Measurements from ENCODE around the gene BSN.
"Not testable (repeated sequence)": the region's sequence is repeated elsewhere in the genome, so short reads cannot be mapped to it uniquely, and the experiment has no call there.

Gene BSN

DNA sequence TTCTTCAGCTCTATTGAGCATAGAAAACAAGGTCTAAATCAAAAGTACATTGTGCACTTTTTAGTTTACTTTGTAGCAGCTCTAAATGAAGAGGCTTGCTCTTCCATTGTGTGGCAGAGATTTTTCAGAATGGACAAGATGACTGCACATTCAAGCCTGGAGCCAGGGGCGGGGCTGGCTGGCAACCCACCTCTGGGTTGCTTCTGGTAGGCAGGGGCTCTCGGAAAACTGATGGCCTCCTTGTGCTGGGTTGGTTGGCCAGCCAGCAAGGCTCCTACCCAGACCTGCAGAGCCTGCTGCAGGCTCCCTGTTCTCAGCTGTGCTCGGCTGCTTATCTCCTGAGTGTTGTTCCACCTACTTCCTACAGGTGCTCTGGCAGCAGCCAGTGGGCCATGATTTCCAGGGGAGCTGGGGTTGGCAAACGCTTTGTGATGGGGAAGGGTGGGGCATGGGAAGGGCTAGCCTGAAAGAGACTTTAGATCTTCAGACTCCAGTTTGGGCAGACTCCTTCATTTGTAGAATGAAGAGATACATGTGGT lies 8.8 kb downstream of the BSN start:
- Mint-ChIP-seq H3K4me1 (ENCODE audit: low read depth) (no peaks in the 10 kb centered on the region), H3K36me3 (ENCODE audit: low read depth) (no peaks in the 10 kb centered on the region), H3K27me3 (peaks cover 21% of the 10 kb centered on the region), H3K4me3 (no peak overlapping the region), H3K27ac (no peak overlapping the region), H3K9me3 (no peaks in the 10 kb centered on the region)

DNA sequence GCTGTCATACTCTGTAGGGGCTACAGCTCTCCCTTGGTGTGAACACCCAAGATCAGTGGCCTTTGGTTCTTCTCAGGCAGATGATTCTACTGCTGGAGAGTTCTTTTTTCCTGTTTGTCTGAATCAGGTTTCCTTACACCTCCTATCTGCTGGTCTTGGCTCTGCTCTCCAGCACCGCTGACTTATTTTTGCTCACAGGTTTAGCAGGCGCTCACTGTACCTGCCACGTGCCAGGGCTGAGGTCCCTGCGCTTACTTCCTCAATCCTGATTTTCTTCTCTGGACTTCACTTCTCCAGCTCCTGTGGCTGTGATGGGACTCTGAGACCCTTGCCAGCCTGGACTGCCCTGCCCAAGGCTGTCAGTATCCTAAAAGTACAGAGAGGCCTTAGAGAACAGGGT lies 9.5 kb downstream of the BSN start:
- no peak overlapping the region for H3K4me3 Mint-ChIP-seq
- H3K36me3 Mint-ChIP-seq (ENCODE audit: low read depth): no peaks in the 10 kb centered on the region
- no peaks in the 10 kb centered on the region for H3K4me1 Mint-ChIP-seq (ENCODE audit: low read depth)
- no peaks in the 10 kb centered on the region for H3K9me3 Mint-ChIP-seq
- no peak overlapping the region for H3K27ac Mint-ChIP-seq
- peaks cover 15% of the 10 kb centered on the region for H3K27me3 Mint-ChIP-seq

DNA sequence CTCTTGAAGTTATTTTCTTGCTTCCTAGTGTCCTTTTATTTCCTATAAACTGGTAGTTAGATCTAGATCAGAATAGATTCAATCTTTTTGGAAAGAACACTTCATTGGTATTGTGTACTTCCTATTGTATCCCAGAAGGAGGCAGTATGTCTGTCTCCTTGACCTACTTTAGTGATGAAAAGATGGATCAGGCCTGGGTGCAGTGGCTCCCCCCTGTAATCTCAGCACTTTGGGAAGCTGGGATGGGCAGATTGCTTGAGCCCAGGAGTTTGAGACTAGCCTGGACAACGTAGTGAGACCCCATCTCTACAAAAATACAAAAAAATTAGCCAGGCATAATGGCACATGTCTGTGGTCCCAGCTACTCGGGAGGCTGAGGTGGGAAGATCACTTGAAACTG lies 12.0 kb downstream of the BSN start:
- Mint-ChIP-seq H3K9me3 (no peaks in the 10 kb centered on the region), H3K4me3 (no peak overlapping the region), H3K4me1 (ENCODE audit: low read depth) (no peaks in the 10 kb centered on the region), H3K36me3 (ENCODE audit: low read depth) (no peaks in the 10 kb centered on the region), H3K27me3 (peaks cover 8% of the 10 kb centered on the region), H3K27ac (no peak overlapping the region)

DNA sequence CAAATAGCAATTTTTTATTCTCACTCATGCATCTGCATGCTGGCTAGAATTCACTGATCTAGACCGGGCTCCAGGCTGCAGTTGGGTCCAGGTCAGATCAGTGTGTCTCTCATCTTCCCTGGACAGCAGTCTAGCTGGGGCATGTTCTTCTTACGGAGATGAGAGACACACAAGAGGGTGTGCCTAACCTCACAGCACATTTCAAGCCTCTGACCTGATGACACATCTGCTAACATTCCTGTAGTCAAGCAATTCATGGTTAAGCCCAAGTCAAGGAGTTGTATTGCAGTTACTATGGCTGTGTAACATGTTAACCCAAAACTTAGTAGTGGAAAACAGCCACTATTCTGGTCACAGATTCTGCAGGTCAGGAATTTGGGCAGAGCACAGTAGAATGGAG lies 13.1 kb downstream of the BSN start:
- H3K9me3 Mint-ChIP-seq: no peaks in the 10 kb centered on the region
- H3K27me3 Mint-ChIP-seq: peaks cover 6% of the 10 kb centered on the region
- no peak overlapping the region for H3K27ac Mint-ChIP-seq
- H3K4me3 Mint-ChIP-seq: no peak overlapping the region
- H3K36me3 Mint-ChIP-seq (ENCODE audit: low read depth): no peaks in the 10 kb centered on the region
- no peaks in the 10 kb centered on the region for H3K4me1 Mint-ChIP-seq (ENCODE audit: low read depth)

DNA sequence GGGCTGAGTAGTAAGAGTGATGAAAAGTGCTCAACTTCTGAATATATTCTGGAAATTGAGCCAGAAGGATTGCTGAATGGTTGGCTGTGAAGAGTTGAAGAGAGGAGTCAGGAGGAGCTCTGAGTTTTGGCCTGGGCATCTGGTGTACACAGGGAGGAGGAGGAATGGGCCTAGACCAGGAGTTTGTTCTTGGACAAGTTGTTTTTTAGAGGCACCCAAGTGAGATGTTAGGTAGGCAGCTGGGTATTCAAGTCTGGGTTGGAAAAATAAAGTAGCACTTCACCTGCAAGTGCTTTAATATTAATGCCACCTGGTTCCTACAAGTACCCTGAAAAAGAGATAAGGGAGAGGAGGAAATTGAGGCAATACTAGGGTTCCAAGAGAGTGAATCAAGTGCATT lies 14.7 kb downstream of the BSN start:
- peaks cover 4% of the 10 kb centered on the region for H3K27me3 Mint-ChIP-seq
- no peaks in the 10 kb centered on the region for H3K4me1 Mint-ChIP-seq (ENCODE audit: low read depth)
- no peaks in the 10 kb centered on the region for H3K36me3 Mint-ChIP-seq (ENCODE audit: low read depth)

DNA sequence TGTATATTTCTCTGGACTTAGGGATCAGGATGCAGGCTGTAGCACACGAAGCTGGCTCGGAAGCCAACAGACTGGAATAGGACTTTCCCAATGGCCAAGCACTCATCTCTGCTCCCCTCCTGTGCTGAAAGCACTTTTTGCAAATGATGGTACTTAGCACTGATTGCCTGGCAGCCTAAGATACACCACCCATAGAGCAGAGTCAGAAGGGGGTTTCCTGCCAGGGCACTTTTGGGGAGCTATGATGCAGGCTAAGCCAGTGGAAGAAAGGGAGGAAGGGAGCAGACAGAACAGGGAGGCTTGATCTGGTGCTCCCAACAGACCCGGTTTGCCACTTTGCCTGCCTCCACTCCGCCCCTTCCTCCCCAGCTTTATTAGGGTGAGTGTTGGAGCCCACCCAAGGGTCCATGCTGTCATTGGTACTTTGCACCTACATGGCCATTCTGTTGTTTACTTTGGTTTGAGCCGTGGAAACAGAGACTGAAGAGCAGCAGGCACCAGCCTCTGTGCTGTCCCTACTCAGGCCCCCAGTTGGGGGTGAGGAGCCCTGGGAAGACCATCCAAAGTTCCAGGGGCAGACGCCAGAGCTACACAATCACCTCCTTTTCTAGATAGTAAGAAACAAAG lies 15.9 kb downstream of the BSN start:
- Mint-ChIP-seq H3K36me3 (ENCODE audit: low read depth) (no peaks in the 10 kb centered on the region), H3K4me1 (ENCODE audit: low read depth) (no peaks in the 10 kb centered on the region), H3K4me3 (no peak overlapping the region), H3K9me3 (no peaks in the 10 kb centered on the region), H3K27ac (no peak overlapping the region), H3K27me3 (peaks cover 4% of the 10 kb centered on the region)

More for the DNA sequence above, 14.7 kb downstream of the BSN start:
- H3K27ac Mint-ChIP-seq: no peak overlapping the region
- H3K4me3 Mint-ChIP-seq: no peak overlapping the region
- H3K9me3 Mint-ChIP-seq: no peaks in the 10 kb centered on the region

DNA sequence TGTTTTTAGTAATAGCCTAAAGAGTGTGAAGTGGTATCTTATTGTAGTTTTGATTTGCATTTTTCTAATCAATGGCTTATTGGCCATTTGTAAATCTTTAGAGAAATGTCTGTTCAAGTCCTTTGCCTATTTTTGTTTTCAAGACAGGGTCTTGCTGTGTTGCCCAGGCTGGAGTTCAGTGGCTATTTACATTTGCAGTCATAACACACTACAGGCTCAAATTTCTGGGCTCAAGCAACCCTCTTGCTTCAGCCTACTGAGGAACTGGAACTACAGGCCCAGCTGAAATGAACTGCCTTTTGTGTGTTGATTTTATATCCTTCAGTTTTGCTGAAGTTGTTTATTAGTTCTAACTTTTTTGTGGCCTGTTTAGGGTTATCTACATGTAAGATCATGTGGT lies 27.9 kb downstream of the BSN start:
- no peaks in the 10 kb centered on the region for H3K4me1 Mint-ChIP-seq (ENCODE audit: low read depth)
- no peaks in the 10 kb centered on the region for H3K9me3 Mint-ChIP-seq
- H3K27me3 Mint-ChIP-seq: peaks cover 6% of the 10 kb centered on the region
- no peak overlapping the region for H3K27ac Mint-ChIP-seq
- H3K36me3 Mint-ChIP-seq (ENCODE audit: low read depth): no peaks in the 10 kb centered on the region
- H3K4me3 Mint-ChIP-seq: no peak overlapping the region

DNA sequence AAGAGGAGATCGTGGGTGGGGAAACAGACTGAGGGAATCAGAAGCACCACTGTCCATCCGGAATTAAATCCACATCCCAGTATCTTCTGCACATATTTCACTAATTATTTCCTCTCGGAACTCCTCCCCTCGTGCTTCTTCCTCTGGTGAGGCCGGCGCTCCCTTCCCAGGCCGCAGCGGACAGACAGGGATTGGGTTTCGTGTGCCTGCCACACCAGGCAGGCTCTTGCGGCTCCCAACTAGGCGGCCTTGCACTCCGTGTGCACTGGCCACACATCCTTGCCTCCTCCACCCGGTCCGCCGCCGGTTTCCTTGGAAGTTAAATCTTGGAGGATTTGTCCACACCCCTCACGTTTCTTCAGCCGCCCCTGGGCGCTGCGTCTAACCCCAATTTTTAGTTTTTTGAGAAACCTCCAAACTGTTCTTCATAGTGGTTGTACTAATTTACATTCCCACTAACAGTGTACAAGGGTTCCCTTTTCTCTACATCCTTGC lies 31.0 kb downstream of the BSN start:
- peaks cover 11% of the 10 kb centered on the region for H3K27me3 Mint-ChIP-seq
- H3K27ac Mint-ChIP-seq; H3K36me3 Mint-ChIP-seq (ENCODE audit: low read depth); H3K9me3 Mint-ChIP-seq; H3K4me3 Mint-ChIP-seq; H3K4me1 Mint-ChIP-seq (ENCODE audit: low read depth): not testable (repeated sequence)

DNA sequence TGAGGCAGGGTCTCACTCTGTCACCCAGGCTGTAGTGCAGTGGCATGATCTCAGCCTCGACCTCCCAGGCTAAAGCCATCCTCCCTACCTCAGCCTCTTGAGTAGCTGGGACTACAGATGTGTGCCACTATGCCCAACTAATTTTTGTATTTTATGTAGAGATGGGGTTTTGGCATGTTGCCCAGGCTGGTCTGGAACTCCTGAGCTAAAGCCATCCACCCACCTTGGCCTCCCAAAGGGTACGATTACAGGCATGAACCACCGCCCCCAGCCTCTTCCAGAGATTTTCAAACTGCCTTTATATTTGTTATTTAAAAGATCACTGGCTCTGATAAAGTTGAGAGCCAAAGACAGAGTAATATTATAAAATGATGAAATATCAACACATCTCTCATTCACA lies 37.3 kb downstream of the BSN start:
- Mint-ChIP-seq H3K27ac (no peak overlapping the region), H3K27me3 (peaks cover 11% of the 10 kb centered on the region), H3K36me3 (ENCODE audit: low read depth) (no peaks in the 10 kb centered on the region), H3K9me3 (no peaks in the 10 kb centered on the region), H3K4me3 (no peak overlapping the region), H3K4me1 (ENCODE audit: low read depth) (no peaks in the 10 kb centered on the region)

DNA sequence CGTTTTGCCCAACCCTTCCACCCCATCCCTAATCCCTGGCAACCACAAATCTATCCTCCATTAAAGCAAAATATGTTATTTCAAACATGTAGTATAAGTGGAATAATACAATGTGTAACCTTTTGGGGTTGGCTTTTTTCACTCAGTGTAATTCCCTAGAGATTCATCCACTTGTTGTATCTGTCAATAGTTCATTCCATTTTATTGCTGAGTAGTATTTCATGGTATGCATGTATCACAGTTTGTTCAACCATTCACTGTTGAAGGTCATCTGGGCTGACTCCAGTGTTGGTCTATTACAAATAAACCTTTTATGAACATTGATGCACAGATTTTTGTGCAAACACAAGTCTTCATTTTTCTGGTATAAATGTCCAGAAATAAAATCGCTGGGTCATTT lies 38.8 kb downstream of the BSN start:
- H3K4me1 Mint-ChIP-seq (ENCODE audit: low read depth): no peaks in the 10 kb centered on the region
- no peaks in the 10 kb centered on the region for H3K9me3 Mint-ChIP-seq
- H3K36me3 Mint-ChIP-seq (ENCODE audit: low read depth): no peaks in the 10 kb centered on the region
- H3K27me3 Mint-ChIP-seq: no peaks in the 10 kb centered on the region
- no peak overlapping the region for H3K4me3 Mint-ChIP-seq
- no peak overlapping the region for H3K27ac Mint-ChIP-seq

DNA sequence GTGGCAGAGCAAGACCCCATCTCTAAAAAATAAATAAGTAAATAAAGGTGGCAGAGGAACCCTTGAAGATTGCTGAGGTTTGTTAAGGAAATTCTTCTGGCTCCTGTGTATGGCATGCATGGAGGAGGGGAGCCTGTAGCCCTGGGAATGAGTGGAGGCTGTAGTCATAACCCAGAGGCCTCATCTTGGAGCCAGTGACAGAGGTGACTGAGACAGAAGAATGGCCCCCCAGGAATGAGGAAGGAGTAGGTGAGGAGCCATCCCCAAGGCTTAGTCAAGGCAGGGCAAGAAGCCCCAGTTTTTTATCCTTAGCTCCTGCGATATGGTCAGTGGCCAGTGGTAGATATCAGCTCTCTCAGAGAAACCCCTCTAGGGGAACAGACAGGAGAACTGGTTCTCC lies 46.5 kb downstream of the BSN start:
- H3K36me3 Mint-ChIP-seq (ENCODE audit: low read depth): no peaks in the 10 kb centered on the region
- peaks cover 20% of the 10 kb centered on the region for H3K4me1 Mint-ChIP-seq (ENCODE audit: low read depth)
- H3K27ac Mint-ChIP-seq: no peak overlapping the region
- H3K27me3 Mint-ChIP-seq: no peaks in the 10 kb centered on the region
- no peak overlapping the region for H3K4me3 Mint-ChIP-seq
- no peaks in the 10 kb centered on the region for H3K9me3 Mint-ChIP-seq

DNA sequence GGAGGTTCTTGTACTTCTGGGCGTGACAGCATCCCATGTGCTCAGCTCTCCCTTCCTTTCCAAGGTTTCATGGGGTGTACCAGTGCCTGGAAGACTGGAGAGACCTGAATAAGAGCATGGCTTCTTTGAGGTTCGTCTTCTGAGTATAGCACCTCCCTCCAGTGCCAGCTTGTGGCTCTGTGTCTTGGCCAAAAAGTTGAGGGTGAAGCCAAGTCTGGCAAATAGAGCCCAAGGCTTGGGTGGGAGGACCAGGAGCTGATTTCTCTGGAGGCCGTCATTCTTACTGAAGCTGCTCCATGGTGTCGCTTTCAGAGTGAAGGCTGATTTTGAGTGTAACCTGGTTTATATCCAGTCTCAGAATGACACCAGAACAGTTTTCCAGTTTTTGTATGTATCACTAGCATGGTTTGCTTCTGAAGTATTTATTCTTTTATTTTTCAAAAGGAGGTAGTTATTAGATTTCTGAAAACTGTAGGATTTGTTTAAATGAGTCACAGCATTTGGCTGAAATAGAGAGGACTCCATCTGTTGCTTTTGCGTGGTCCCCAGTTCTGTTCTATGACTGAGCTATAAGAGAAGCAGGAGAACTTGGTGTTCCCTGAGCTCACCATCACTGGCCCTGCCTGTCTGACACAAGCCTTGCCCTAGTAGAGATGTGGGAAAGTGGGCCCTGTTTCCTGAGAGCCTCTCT lies 47.2 kb downstream of the BSN start:
- Mint-ChIP-seq H3K27me3 (no peaks in the 10 kb centered on the region), H3K9me3 (no peaks in the 10 kb centered on the region), H3K27ac (no peak overlapping the region), H3K4me3 (no peak overlapping the region), H3K36me3 (ENCODE audit: low read depth) (no peaks in the 10 kb centered on the region), H3K4me1 (ENCODE audit: low read depth) (peaks cover 20% of the 10 kb centered on the region)

DNA sequence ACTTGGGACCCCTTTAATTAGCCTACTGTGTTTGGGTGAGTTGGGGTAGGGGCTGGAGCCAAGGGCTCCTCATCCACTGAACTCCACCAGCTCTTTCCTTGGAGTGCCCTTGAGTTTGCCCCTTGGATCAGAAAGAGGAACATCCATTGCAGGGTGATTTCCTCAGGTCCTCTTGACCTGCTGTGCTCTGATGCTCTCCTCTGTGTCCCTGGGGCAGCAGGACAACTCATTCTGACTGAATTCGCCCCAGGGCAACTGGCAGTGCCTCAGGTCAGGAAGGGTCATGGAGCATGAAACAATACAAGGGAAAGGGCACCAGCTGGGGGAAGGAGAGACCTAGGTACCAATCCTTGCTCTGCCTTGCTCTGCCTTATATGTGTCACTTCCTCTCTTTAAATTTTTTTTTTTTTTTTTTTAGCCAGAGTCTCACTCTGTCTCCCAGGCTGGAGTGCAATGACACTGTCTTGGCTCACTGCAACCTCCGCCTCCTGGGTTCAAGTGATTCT lies 47.8 kb downstream of the BSN start:
- H3K4me1 Mint-ChIP-seq (ENCODE audit: low read depth): peaks cover 20% of the 10 kb centered on the region
- H3K27ac Mint-ChIP-seq: no peak overlapping the region
- H3K36me3 Mint-ChIP-seq (ENCODE audit: low read depth): no peaks in the 10 kb centered on the region
- no peaks in the 10 kb centered on the region for H3K9me3 Mint-ChIP-seq
- H3K27me3 Mint-ChIP-seq: no peaks in the 10 kb centered on the region
- no peak overlapping the region for H3K4me3 Mint-ChIP-seq

DNA sequence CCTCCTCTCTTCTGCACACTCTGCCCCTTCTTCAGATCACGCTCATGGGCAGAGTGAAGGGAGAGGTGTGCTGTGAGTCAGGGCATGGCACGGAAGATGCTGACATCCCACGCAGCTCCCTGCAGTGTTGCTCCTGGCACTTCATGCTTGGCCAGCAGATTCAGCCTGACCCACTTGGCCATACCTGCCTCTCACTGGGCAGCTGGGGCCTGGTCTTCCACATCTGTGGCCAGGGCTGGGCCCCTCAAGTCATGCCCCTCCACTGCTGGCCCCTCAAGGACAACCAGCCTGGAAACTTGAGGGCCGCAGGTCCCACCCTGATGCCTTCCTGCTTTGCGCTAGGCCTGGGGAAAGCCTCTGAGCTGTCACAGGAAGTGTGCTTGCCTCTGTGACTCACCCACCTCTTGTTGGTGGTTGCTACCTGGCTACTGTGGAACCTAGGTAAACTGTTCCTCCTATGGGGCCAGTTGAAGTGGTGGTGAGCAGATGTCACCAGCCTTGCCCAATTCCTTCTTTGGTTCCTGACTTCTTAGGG lies 48.7 kb downstream of the BSN start:
- Mint-ChIP-seq H3K4me3 (no peak overlapping the region), H3K36me3 (ENCODE audit: low read depth) (no peaks in the 10 kb centered on the region), H3K27me3 (no peaks in the 10 kb centered on the region), H3K27ac (peak overlapping the region; percentile 79), H3K4me1 (ENCODE audit: low read depth) (peaks cover 20% of the 10 kb centered on the region), H3K9me3 (no peaks in the 10 kb centered on the region)

DNA sequence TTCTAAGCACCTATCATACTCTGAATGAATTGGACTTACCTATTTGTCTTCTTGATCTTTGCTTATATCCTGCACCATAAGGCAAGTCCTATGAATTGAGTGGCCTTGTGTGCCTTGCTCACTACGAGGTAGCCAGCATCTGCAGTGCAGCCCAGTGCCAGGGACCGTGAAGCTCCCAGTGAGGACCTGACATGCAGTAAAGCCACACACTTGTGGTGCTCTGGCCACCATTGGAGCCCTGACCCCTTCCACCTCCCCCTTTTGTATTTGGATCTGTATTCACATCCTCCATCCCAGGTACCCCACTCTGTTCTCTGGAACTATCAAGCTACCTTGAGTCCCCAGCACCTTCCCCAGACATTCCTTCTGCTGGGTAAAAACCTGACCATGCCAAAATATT lies 52.1 kb downstream of the BSN start:
- Mint-ChIP-seq H3K4me1 (ENCODE audit: low read depth) (peaks cover 20% of the 10 kb centered on the region), H3K27ac (no peak overlapping the region), H3K9me3 (no peaks in the 10 kb centered on the region), H3K4me3 (no peak overlapping the region), H3K27me3 (no peaks in the 10 kb centered on the region), H3K36me3 (ENCODE audit: low read depth) (no peaks in the 10 kb centered on the region)

All from stimulated activated naive CD8-positive, alpha-beta T cell treated with anti-CD3 and anti-CD28 coated beads, Interleukin-15, Interleukin-2, amounts not matched to agents 100 ng/mL and 50 ng/mL, for 24 hours (primary cell).